Measurements from ENCODE around the gene TDRD1. TPM values are rescaled to one million over a fixed set of nuclear protein-coding genes. Genes with fewer than 3 reads are reported as not detected.

The TDRD1 gene
- total RNA-seq, 1 donor from 2014 or later = not detected

GRCh38 chr10:114172776-114173602 lies 6.2 kb upstream of the TDRD1 start:
- Mint-ChIP-seq H3K4me3 (peak overlapping the region; percentile 99), H3K4me1 (peaks cover 35% of the 10 kb centered on the region), H3K36me3 (peaks cover 8% of the 10 kb centered on the region), H3K9me3 (peaks cover 7% of the 10 kb centered on the region), H3K27ac (peak overlapping the region; percentile 99), H3K27me3 (ENCODE audit: low read depth) (no peaks in the 10 kb centered on the region)
- no peak for DNase-seq (ENCODE audit: low spot score in 2 of 2, unreplicated experiment in 2 of 2)
- TF ChIP-seq CTCF (IDR thresholded peaks at IDR 0.05; ENCODE audit: unreplicated experiment) = no peak

GRCh38 chr10:114173603-114173920 lies 5.6 kb upstream of the TDRD1 start:
- Mint-ChIP-seq H3K4me3 (peak overlapping the region; percentile 99), H3K4me1 (peaks cover 34% of the 10 kb centered on the region), H3K9me3 (peaks cover 4% of the 10 kb centered on the region), H3K27ac (peak overlapping the region; percentile 99), H3K27me3 (ENCODE audit: low read depth) (no peaks in the 10 kb centered on the region), H3K36me3 (peaks cover 4% of the 10 kb centered on the region)
- no peak for TF ChIP-seq CTCF (IDR thresholded peaks at IDR 0.05; ENCODE audit: unreplicated experiment)
- DNase-seq (ENCODE audit: low spot score in 2 of 2, unreplicated experiment in 2 of 2) = no peak

- Mint-ChIP-seq H3K4me1 (peaks cover 32% of the 10 kb centered on the region), H3K27me3 (ENCODE audit: low read depth) (no peaks in the 10 kb centered on the region), H3K4me3 (peak within 1 kb of the TSS; percentile 99), H3K9me3 (no peaks in the 10 kb centered on the region), H3K27ac (peak within 1 kb of the TSS; percentile 99), H3K36me3 (no peaks in the 10 kb centered on the region)
- TF ChIP-seq CTCF (IDR thresholded peaks at IDR 0.05; ENCODE audit: unreplicated experiment) = no peak
- DNase-seq (ENCODE audit: low spot score in 2 of 2, unreplicated experiment in 2 of 2) = peak; percentile 93 to 97
These were observed 5.0 kb upstream of the TDRD1 start, which contains the start of gene CCDC186 for GRCh38 chr10:114173921-114174694. Gene CCDC186, minus strand, starts transcription at chr10:114174203. Its CDS starts 10,935 bp downstream, at chr10:114163268.

GRCh38 chr10:114174695-114175188 lies 4.4 kb upstream of the TDRD1 start:
- Mint-ChIP-seq H3K4me3 (peak overlapping the region; percentile 99), H3K27me3 (ENCODE audit: low read depth) (no peaks in the 10 kb centered on the region), H3K4me1 (peaks cover 32% of the 10 kb centered on the region), H3K36me3 (no peaks in the 10 kb centered on the region), H3K9me3 (no peaks in the 10 kb centered on the region), H3K27ac (peak overlapping the region; percentile 96)
- DNase-seq (ENCODE audit: low spot score in 2 of 2, unreplicated experiment in 2 of 2) = no peak
- TF ChIP-seq CTCF (IDR thresholded peaks at IDR 0.05; ENCODE audit: unreplicated experiment) = no peak

- Mint-ChIP-seq H3K36me3 (no peaks in the 10 kb centered on the region), H3K27ac (no peak overlapping the region)
These were observed 3.5 kb upstream of the TDRD1 start for GRCh38 chr10:114175667-114176066.

More at GRCh38 chr10:114175667-114176066, 3.5 kb upstream of the TDRD1 start:
- no peak for TF ChIP-seq CTCF (IDR thresholded peaks at IDR 0.05; ENCODE audit: unreplicated experiment)
- Mint-ChIP-seq H3K9me3 (no peaks in the 10 kb centered on the region), H3K4me3 (peak overlapping the region; percentile 13), H3K4me1 (peaks cover 31% of the 10 kb centered on the region), H3K27me3 (ENCODE audit: low read depth) (no peaks in the 10 kb centered on the region)
- no peak for DNase-seq (ENCODE audit: low spot score in 2 of 2, unreplicated experiment in 2 of 2)
